Stimulated activated naive CD8-positive, alpha-beta T cell treated with anti-CD3 and anti-CD28 coated beads, Interleukin-15, Interleukin-2, amounts not matched to agents 100 ng/mL and 50 ng/mL, for 24 hours (primary cell): ENCODE results near the gene MIS12.

ENCODE experiments used
- H3K27ac Mint-ChIP-seq: one replicate; pipeline ENCODE4 v1.8.0; 2021; ENCODE audit warnings: mild to moderate bottlenecking, mixed read lengths
- H3K27me3 Mint-ChIP-seq: one replicate; pipeline ENCODE4 v1.8.0; 2021; ENCODE audit warnings: mixed read lengths
- H3K36me3 Mint-ChIP-seq: one replicate; pipeline ENCODE4 v1.8.0; 2021; ENCODE audit warnings: low read depth, mixed read lengths
- H3K4me1 Mint-ChIP-seq: one replicate; pipeline ENCODE4 v1.8.0; 2021; ENCODE audit warnings: low read depth, mixed read lengths
- H3K4me3 Mint-ChIP-seq: one replicate; pipeline ENCODE4 v1.8.0; 2021; ENCODE audit warnings: mild to moderate bottlenecking, mixed read lengths
- H3K9me3 Mint-ChIP-seq: one replicate; pipeline ENCODE4 v1.8.0; 2021; ENCODE audit warnings: mixed read lengths

Gene MIS12

GRCh38 chr17:5536866-5537650, 50.7 kb downstream of the MIS12 start:
- H3K4me3 Mint-ChIP-seq, result no peak overlapping the region
- H3K4me1 Mint-ChIP-seq, result no peaks in the 10 kb centered on the region
- H3K9me3 Mint-ChIP-seq, result no peaks in the 10 kb centered on the region
- H3K36me3 Mint-ChIP-seq, result peaks cover 38% of the 10 kb centered on the region
- peak overlapping the region; percentile 52 for H3K27ac Mint-ChIP-seq
- H3K27me3 Mint-ChIP-seq, result no peaks in the 10 kb centered on the region

DNA sequence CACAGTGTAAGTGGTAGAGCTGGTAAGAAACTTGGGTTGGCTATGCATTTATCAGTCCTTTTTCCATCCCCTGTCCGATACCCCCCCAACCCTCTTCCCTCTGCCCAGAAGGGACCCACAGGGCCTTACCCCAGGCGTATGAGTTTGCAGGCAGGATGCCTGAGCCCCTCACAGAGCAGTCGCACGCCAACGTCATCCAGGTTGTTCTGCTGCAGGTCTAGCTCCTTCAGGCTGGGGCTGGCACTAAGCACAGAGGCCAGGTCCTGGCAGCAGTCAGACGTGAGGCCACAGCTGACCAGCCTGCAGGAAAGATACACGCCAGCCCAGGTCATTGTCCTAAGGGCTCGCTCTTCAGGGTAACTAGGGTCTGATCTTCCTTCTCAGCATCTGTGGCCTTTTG, 52.9 kb downstream of the MIS12 start:
- Mint-ChIP-seq H3K4me3 (no peak overlapping the region), H3K9me3 (no peaks in the 10 kb centered on the region), H3K36me3 (peaks cover 47% of the 10 kb centered on the region), H3K4me1 (no peaks in the 10 kb centered on the region), H3K27ac (no peak overlapping the region), H3K27me3 (no peaks in the 10 kb centered on the region)

GRCh38 chr17:5540321-5540720, 54.0 kb downstream of the MIS12 start:
- peaks cover 44% of the 10 kb centered on the region for H3K36me3 Mint-ChIP-seq
- H3K9me3 Mint-ChIP-seq, result no peaks in the 10 kb centered on the region
- H3K4me1 Mint-ChIP-seq, result no peaks in the 10 kb centered on the region
- no peak overlapping the region for H3K27ac Mint-ChIP-seq
- H3K27me3 Mint-ChIP-seq, result no peaks in the 10 kb centered on the region
- no peak overlapping the region for H3K4me3 Mint-ChIP-seq
